Neural crest cell (in vitro differentiated cells): Measurements from ENCODE around the gene DLG5. TPM values are rescaled to one million over a fixed set of nuclear protein-coding genes. Genes with fewer than 3 reads are reported as not detected.

Source experiments
- DNase-seq: peaks from one replicate; pipeline ENCODE4 v3.0.0; 2021; ENCODE audit warnings: low read depth, mixed read lengths, low spot score
- H3K27ac Mint-ChIP-seq: one replicate; pipeline ENCODE4 v1.8.0; 2021; ENCODE audit warnings: mild to moderate bottlenecking, mixed read lengths; ENCODE audit not compliant: unreplicated experiment
- H3K27me3 Mint-ChIP-seq: 2 replicates; pipeline ENCODE4 v1.8.0; 2021; ENCODE audit warnings: low read depth, mild to moderate bottlenecking, mixed read lengths
- H3K36me3 Mint-ChIP-seq: 2 replicates; pipeline ENCODE4 v1.8.0; 2021; ENCODE audit warnings: low read depth, mild to moderate bottlenecking, mixed read lengths
- H3K4me1 Mint-ChIP-seq: 2 replicates; pipeline ENCODE4 v1.8.0; 2021; ENCODE audit warnings: mixed read lengths
- H3K4me3 Mint-ChIP-seq: one replicate; pipeline ENCODE4 v1.8.0; 2021; ENCODE audit warnings: mild to moderate bottlenecking, mixed read lengths
- H3K9me3 Mint-ChIP-seq: 2 replicates; pipeline ENCODE4 v1.8.0; 2021; ENCODE audit warnings: mixed read lengths
- CTCF ChIP-seq: fragments of 200-600 bp; sonication (generic); conservative IDR thresholded peaks from 2 replicates; pipeline ENCODE4 v1.5.0; 2021; ENCODE audit warnings: antibody characterized with exemption, mild to moderate bottlenecking
- total RNA-seq: library from RNA; stranded (reverse); gene quantifications from 2 replicates; pipeline ENCODE4 v1.2.1, GENCODE V29; 2021

Gene DLG5
- total RNA-seq, 1 donor from 2014 or later = 87.3 TPM

GRCh38 chr10:77859200-77859864 is 67.2 kb downstream of the DLG5 start:
- Mint-ChIP-seq H3K36me3 (peaks cover 6% of the 10 kb centered on the region), H3K27me3 (no peaks in the 10 kb centered on the region), H3K27ac (no peak overlapping the region), H3K4me3 (no peak overlapping the region), H3K4me1 (peaks cover 9% of the 10 kb centered on the region), H3K9me3 (no peaks in the 10 kb centered on the region)
- no peak for DNase-seq
- TF ChIP-seq CTCF = no peak

- Mint-ChIP-seq H3K27me3 (no peaks in the 10 kb centered on the region), H3K4me3 (no peak overlapping the region), H3K4me1 (peaks cover 4% of the 10 kb centered on the region), H3K27ac (peak overlapping the region; percentile 81), H3K9me3 (no peaks in the 10 kb centered on the region), H3K36me3 (peaks cover 11% of the 10 kb centered on the region)
- DNase-seq = no peak
- TF ChIP-seq CTCF = no peak
These were observed 69.3 kb downstream of the DLG5 start for GRCh38 chr10:77857272-77857671.

- no peak for DNase-seq
- no peak overlapping the region for H3K4me3 Mint-ChIP-seq
- no peak overlapping the region for H3K27ac Mint-ChIP-seq
- peaks cover 12% of the 10 kb centered on the region for H3K36me3 Mint-ChIP-seq
- no peaks in the 10 kb centered on the region for H3K9me3 Mint-ChIP-seq
- no peaks in the 10 kb centered on the region for H3K27me3 Mint-ChIP-seq
- no peak for TF ChIP-seq CTCF
- peaks cover 7% of the 10 kb centered on the region for H3K4me1 Mint-ChIP-seq
These were observed 70.0 kb downstream of the DLG5 start for GRCh38 chr10:77856566-77856965.

- TF ChIP-seq CTCF = no peak
- Mint-ChIP-seq H3K4me1 (peaks cover 14% of the 10 kb centered on the region), H3K27me3 (no peaks in the 10 kb centered on the region), H3K36me3 (peaks cover 14% of the 10 kb centered on the region), H3K4me3 (no peak overlapping the region), H3K27ac (no peak overlapping the region), H3K9me3 (no peaks in the 10 kb centered on the region)
- DNase-seq = no peak
These were observed 71.0 kb downstream of the DLG5 start for GRCh38 chr10:77855404-77856155.

- Mint-ChIP-seq H3K9me3 (no peaks in the 10 kb centered on the region), H3K36me3 (peaks cover 18% of the 10 kb centered on the region), H3K4me3 (no peak overlapping the region), H3K4me1 (peaks cover 29% of the 10 kb centered on the region), H3K27me3 (no peaks in the 10 kb centered on the region), H3K27ac (no peak overlapping the region)
- no peak for DNase-seq
- no peak for TF ChIP-seq CTCF
These were observed 72.4 kb downstream of the DLG5 start for GRCh38 chr10:77854115-77854514.
